ENCODE measurements around the gene SYNC. TPM values are rescaled to one million over a fixed set of nuclear protein-coding genes. Genes with fewer than 3 reads are reported as not detected.
"Not testable (repeated sequence)": the region's sequence is repeated elsewhere in the genome, so short reads cannot be mapped to it uniquely, and the experiment has no call there.

The SYNC gene
- total RNA-seq, 1 donor from 2014 or later: 0.49 TPM

DNA sequence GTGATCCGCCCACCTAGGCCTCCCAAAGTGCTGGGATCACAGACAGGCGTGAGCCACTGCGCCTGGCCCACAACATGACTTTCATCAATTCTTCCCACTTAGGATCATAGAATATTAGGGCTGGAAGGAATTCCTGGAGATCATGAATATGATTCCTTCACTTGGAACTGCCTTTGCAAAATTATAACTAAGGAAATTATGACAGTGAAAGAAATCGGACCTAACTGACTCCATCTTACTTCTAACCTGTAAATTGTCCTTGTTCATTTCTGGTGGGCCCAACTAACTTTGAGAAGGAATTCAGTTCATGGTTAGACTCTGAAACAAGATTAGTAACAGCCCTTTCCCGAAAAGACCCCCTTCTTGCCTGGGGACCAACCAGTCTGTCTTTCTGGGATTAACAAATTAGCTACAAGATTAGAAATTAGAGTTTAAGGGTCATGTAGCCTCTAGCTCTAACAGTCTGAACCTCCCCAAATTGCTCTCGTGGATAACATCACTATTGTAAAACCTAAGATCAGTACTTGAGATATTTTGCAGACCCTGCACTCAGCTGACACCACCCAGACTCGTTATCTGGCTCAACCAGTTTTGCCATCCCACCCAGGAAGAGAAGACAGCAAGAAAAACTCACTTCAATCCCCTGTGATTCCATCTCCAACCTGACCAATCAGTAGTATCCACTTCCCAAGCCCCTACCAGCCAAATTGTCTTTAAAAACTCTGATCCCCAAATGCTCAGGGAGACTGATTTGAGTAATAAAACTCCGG is 66.9 kb downstream of the SYNC start:
- TF ChIP-seq, protein P1, sequence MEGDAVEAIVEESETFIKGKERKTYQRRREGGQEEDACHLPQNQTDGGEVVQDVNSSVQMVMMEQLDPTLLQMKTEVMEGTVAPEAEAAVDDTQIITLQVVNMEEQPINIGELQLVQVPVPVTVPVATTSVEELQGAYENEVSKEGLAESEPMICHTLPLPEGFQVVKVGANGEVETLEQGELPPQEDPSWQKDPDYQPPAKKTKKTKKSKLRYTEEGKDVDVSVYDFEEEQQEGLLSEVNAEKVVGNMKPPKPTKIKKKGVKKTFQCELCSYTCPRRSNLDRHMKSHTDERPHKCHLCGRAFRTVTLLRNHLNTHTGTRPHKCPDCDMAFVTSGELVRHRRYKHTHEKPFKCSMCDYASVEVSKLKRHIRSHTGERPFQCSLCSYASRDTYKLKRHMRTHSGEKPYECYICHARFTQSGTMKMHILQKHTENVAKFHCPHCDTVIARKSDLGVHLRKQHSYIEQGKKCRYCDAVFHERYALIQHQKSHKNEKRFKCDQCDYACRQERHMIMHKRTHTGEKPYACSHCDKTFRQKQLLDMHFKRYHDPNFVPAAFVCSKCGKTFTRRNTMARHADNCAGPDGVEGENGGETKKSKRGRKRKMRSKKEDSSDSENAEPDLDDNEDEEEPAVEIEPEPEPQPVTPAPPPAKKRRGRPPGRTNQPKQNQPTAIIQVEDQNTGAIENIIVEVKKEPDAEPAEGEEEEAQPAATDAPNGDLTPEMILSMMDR (IDR thresholded peaks at IDR 0.05; ENCODE audit: unreplicated experiment): no peak
- no peak for DNase-seq (ENCODE audit: low spot score)
- peaks cover 3% of the 10 kb centered on the region for H3K36me3 Mint-ChIP-seq (ENCODE audit: low read depth, unreplicated experiment)
- no peaks in the 10 kb centered on the region for H3K9me3 Mint-ChIP-seq (ENCODE audit: unreplicated experiment)
- H3K27me3 Mint-ChIP-seq (ENCODE audit: unreplicated experiment): no peaks in the 10 kb centered on the region
- no peak overlapping the region for H3K4me3 Mint-ChIP-seq (ENCODE audit: unreplicated experiment)
- H3K27ac Mint-ChIP-seq (ENCODE audit: unreplicated experiment): no peak overlapping the region
- peaks cover 3% of the 10 kb centered on the region for H3K4me1 Mint-ChIP-seq (ENCODE audit: unreplicated experiment)

DNA sequence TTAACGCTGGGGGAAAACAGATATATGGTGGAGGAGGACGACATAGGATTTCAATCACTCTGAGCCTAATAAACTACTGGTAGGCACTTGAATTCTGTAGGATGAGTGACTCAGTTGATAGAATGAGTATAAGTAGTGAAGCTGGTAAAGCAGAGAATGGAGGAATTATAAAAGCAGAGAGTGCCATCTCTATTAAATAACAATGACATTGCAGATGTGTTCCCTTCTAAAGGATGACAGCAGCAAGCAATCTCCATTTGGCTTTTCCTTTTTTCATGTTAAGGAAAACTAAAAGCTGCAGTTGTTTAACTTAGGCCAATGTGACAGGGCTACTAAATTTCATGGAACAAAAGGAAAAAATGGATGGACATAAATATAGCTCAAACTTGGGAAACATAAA is 69.7 kb downstream of the SYNC start:
- Mint-ChIP-seq H3K27ac (ENCODE audit: unreplicated experiment) (no peak overlapping the region), H3K4me3 (ENCODE audit: unreplicated experiment) (no peak overlapping the region), H3K4me1 (ENCODE audit: unreplicated experiment) (peaks cover 3% of the 10 kb centered on the region), H3K27me3 (ENCODE audit: unreplicated experiment) (no peaks in the 10 kb centered on the region), H3K36me3 (ENCODE audit: low read depth, unreplicated experiment) (peaks cover 3% of the 10 kb centered on the region), H3K9me3 (ENCODE audit: unreplicated experiment) (no peaks in the 10 kb centered on the region)
- TF ChIP-seq, protein P1 (IDR thresholded peaks at IDR 0.05; ENCODE audit: unreplicated experiment): no peak
- no peak for DNase-seq (ENCODE audit: low spot score)

DNA sequence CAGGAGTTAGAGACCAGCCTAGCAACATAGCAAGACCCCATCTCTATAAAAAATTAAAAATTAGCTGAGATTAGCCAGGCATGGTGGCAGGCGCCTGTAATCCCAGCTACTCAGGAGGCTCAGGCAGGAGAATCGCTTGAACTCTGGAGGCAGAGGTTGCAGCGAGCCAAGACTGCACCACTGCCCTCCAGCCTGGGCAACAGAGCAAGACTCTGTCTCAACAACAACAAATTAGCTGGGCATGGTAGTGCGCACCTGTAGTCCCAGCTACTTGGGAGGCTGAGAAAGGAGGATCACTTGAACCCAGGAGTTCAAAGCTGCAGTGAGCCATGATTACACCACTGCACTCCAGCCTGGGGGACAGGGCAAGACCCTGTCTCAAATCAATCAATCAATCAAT is 72.4 kb downstream of the SYNC start:
- not testable (repeated sequence) for H3K36me3 Mint-ChIP-seq (ENCODE audit: low read depth, unreplicated experiment); H3K4me3 Mint-ChIP-seq (ENCODE audit: unreplicated experiment); H3K9me3 Mint-ChIP-seq (ENCODE audit: unreplicated experiment); H3K27ac Mint-ChIP-seq (ENCODE audit: unreplicated experiment); DNase-seq (ENCODE audit: low spot score); H3K27me3 Mint-ChIP-seq (ENCODE audit: unreplicated experiment); H3K4me1 Mint-ChIP-seq (ENCODE audit: unreplicated experiment)

Other genes starting within 250 kb of the SYNC start
- 0.92 TPM for gene ZBTB8B, start 237.7 kb downstream of the SYNC start, total RNA-seq (ENCODE audit: unreplicated experiment)
- gene ZBTB8A, start 163.3 kb downstream of the SYNC start, total RNA-seq (ENCODE audit: unreplicated experiment): 17.4 TPM
- gene ZBTB8OS, start 52.2 kb downstream of the SYNC start, total RNA-seq (ENCODE audit: unreplicated experiment): 30.2 TPM
- gene RBBP4, start 51.6 kb downstream of the SYNC start, total RNA-seq (ENCODE audit: unreplicated experiment): 280 TPM
- 73.2 TPM for gene YARS1, start 114.6 kb upstream of the SYNC start, total RNA-seq (ENCODE audit: unreplicated experiment)
- 43.3 TPM for gene S100PBP, start 114.9 kb upstream of the SYNC start, total RNA-seq (ENCODE audit: unreplicated experiment)
- gene FNDC5, start 168.1 kb upstream of the SYNC start, total RNA-seq (ENCODE audit: unreplicated experiment): 5.5 TPM
- gene HPCA, start 183.7 kb upstream of the SYNC start, total RNA-seq (ENCODE audit: unreplicated experiment): not detected
- 0.49 TPM for gene TMEM54, start 198.6 kb upstream of the SYNC start, total RNA-seq (ENCODE audit: unreplicated experiment)